Measurements from ENCODE around the gene GOLT1B.

The GOLT1B gene

GRCh38 chr12:21566907-21567394 lies 65.4 kb downstream of the GOLT1B start:
- DNase-seq, result no peak
